22Rv1 (cell line): ENCODE results near the gene BMPER.

Experiments
- ZFX ChIP-seq: fragments of 450-650 bp; IDR thresholded peaks from 2 replicates; pipeline ENCODE4 v1.6.1; 2017; ENCODE audit warnings: antibody characterized with exemption, borderline replicate concordance
- TF ChIP-seq, protein P1 (sequence below): fragments of 450-650 bp; IDR thresholded peaks from 2 replicates; pipeline ENCODE4 v1.5.1; 2017; ENCODE audit warnings: mild to moderate bottlenecking

DNA sequence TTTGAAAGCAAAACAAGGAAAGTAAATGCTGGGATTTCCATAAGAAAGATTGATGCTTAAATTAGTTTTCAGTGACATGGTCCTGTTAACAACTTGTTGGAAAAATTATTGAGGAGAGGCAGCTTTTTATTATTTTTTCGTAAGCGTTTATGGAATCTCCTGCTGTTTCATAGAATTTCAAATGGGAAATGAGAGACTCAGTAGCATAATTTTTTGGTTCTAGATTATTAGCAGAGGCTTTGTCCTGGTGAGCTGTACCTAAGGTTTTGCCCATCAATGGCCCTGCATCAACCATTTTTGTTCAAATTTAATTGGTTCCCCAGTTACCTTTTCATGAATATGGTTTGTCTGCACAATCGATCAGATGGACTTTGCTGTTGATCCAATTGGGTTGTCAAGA, 205.7 kb downstream of the BMPER start:
- TF ChIP-seq, protein P1, sequence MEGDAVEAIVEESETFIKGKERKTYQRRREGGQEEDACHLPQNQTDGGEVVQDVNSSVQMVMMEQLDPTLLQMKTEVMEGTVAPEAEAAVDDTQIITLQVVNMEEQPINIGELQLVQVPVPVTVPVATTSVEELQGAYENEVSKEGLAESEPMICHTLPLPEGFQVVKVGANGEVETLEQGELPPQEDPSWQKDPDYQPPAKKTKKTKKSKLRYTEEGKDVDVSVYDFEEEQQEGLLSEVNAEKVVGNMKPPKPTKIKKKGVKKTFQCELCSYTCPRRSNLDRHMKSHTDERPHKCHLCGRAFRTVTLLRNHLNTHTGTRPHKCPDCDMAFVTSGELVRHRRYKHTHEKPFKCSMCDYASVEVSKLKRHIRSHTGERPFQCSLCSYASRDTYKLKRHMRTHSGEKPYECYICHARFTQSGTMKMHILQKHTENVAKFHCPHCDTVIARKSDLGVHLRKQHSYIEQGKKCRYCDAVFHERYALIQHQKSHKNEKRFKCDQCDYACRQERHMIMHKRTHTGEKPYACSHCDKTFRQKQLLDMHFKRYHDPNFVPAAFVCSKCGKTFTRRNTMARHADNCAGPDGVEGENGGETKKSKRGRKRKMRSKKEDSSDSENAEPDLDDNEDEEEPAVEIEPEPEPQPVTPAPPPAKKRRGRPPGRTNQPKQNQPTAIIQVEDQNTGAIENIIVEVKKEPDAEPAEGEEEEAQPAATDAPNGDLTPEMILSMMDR, result no peak
- no peak for TF ChIP-seq ZFX
